ENCODE data around the gene LITAF.
A peak's percentile ranks its signal among the peaks of the same experiment; 100 is the strongest.
"Not testable (repeated sequence)": the region's sequence is repeated elsewhere in the genome, so short reads cannot be mapped to it uniquely, and the experiment has no call there.

The LITAF gene

DNA sequence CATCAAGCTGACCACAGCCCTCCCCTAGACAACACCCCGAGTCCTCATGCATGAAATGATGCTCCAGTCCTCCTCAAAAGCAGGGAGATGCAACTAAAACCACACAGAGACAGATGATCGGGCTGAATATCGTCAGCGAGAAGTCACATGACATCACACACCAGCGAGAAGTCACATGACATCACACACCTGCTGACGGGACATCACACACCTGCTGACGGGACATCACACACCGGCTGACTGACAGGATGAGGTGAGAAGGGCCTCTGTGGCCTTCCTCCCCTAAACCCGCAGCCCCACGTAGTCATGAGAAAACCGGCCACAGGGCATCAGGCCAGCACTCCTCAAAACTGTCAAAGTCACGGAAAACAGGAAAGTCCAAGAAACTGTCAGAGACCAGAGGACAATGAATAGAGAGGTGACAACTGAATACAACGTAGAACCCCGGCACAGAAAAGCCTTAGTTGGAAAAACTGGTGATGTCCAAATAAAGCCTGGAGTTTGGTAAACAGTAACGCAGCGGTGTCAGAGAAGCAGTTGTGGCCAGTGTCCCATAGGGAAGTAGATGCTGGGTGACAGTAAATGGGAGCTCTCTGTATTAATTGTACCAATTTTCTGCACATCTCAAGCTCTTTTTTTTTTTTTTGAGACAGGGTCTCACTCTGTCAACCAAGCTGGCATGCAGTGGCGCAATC, 14.3 kb downstream of the LITAF start:
- DNase-seq: peak; percentile 48

DNA sequence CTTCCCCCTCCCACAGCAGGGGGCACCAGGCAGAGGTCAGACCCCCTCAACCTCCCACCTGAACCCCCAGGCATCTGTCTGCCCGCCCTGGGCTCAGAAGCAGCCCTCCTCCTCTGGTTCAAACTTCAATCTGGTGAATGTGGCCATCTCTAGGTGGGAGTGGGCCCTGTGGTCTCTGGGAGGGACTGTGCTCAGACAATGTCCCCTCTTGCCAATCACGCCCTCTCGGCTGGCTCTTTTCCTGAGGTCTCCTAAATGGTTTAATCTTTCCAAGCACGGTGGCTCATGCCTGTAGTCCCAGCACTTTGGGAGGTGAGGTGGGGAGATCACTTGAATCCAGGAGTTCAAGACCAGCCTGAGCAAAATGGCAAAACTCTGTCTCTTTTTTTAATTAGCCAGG, 15.2 kb downstream of the LITAF start:
- DNase-seq: no peak

DNA sequence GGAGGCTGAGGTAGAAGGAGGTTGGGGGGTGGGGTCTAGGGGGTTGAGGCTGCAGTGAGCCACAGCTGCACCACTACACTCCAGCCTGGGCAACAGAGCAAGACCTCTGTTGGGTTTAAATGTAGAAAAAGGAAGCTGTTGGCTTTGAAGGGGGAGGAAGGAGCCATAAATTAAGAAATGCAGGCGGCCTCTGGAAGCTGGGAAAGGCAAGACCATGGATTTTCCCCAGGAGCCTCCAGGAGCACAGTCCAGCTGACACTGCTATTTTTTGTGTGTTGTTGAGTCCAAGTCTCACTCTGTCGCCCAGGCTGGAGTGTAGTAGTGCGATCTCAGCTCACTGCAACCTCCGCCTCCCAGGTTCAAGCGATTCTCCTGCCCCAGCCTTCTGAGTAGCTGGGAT, 15.9 kb downstream of the LITAF start:
- no peak for DNase-seq

DNA sequence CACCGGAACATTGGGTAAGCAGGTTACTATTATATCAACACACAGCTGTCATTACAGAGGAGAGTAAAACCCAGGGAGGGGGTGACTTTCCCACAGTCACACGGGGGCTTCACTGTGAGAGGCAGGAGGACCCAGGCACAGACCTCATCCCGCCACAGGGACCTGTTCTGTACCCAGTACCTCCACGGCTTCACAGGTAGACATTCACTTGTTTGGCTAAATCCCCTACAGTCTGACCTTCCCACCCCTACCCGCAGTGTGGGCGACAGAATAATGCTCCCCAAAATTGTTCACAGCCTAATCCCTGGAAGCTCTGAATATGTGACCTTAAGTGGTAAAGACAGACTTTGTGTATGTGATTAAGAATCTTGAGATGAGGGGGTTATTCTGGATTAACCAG, 16.5 kb downstream of the LITAF start:
- no peak for DNase-seq

DNA sequence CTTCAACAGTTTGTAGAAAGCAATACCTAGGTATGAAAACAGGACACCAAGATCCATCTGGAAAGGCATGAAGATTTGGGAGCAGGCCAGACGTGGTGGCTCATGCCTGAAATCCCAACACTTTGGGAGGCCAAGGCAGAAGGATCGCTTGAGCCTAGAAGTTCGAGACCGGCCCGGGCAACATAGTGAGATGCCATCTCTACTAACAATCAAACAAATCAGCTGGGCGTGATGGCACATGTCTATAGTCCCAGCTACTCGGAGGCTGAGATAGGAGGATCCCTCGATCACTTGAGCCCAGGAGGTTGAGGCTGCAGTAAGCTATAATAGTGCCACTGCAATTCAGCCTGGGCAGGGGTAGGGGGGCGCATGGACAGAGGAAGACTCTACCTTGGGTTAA, 20.3 kb downstream of the LITAF start:
- no peak for DNase-seq

DNA sequence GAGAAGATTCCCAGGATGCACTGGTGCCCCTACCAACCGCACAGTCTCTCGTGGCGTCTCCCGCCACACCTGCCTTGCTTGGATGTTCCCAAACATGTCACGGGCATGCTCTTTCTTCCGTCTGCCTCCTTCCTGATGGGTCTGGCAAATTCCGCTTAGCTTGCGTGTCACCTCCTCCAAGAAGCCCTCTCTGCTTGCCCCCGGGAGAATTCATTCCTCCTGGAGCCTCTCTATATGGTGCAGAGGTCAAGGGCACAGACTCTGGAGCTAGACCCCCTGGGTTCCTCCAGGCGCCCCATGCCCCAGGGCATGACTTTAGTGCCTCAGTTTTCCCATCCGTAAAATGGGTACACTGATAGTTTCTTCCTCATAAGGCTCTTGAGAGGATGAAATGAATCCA, 21.1 kb downstream of the LITAF start:
- DNase-seq: no peak

DNA sequence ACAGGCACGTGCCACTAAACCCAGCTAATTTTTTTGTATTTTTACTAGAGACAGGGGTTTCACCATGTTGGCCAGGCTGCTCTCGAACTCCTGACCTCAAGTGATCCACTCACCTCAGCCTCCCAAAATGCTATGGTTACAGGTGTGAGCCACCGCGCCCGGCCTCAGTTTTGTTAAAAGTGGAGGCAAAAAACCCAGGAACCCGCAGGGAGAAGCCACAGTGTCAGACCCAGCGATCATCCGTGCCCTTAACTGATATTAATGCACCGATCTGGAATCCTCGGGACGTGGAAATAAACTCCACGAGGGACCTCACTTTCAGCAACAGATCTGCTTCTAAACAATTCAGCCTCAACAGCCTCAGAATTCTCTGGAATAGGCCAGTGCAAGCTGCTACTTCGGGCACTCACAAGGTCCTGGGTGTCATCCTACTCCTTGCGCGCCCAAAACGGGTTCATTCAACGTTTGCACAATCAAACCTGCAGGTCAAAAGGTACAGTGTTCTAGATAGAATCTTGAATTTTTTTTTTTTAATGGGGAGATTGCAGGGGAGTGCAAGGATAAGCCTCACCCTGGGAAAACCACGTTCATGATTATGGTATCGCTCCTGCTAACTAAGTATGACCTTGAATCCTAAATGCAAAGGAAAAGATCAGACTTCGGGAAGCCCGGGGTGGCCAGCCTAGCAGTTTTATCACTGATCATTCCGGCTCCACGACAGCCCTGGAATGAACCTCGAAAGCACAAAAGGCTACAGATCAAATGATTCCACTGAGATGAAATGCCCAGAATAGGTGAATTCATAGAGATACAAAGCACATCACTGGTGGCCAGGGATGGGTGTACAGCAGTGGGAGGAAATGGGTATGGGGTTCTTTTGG, 22.4 kb downstream of the LITAF start:
- no peak for DNase-seq

DNA sequence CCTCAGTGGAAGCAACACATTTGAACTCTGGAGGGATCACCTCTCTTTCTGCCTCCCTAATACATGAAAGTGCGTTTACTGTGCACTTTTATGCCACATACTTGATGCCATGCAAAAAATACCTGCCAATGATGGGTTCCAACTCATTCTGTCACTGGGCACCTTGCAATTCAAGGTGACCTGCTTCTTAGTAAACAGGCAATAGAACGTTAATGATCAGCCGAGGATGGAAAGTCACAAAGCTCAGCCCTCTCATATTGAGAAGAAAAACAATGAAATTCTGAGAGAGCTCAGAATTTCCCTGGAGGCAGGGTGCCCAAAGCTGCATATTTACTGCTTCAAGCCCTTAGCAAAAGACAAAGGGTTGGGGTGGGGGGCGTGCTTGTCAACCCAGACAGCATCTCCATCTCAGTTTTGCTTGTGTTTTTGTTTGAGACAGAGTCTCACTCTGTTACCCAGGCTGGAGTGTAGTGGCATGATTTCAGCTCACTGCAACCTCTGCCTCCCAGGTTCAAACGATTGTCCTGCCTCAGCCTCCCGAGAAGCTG, 23.2 kb downstream of the LITAF start:
- DNase-seq: no peak

DNA sequence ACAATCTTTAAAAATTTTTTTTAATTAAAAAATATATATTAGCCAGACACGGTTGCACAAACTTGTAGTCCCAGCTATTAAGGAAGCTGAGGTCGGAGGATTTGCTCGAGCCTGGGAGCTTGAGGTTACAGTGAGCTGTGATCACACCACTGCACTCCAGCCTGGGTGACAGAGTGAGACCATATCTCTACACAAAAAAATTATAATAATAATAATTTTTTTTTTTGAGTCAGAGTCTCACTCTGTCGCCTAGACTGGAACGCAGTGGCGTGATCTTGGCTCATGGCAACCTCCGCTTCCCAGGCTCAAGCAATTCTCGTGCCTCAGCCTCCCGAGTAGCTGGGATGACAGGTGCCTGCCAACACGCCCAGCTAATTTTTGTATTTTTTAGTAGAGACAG, 23.8 kb downstream of the LITAF start:
- DNase-seq: no peak

DNA sequence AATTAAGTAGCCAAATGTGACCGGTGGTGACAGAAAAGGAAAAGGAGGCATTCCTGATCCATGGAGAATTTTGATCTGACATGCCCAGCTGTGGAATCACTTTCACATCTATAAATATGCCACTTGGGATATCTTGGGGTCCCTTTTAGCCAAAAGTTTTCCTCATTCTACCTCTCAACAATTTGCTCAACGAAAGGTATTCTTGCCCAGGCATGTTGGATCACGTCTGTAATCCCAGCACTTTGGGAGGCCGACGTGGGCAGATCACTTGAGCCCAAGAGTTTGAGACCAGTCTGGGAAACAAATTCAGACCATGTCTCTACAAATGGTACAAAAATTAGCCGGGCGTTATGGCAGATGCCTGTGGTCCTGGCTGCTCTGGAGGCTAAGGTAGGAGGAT, 24.3 kb downstream of the LITAF start:
- no peak for DNase-seq

DNA sequence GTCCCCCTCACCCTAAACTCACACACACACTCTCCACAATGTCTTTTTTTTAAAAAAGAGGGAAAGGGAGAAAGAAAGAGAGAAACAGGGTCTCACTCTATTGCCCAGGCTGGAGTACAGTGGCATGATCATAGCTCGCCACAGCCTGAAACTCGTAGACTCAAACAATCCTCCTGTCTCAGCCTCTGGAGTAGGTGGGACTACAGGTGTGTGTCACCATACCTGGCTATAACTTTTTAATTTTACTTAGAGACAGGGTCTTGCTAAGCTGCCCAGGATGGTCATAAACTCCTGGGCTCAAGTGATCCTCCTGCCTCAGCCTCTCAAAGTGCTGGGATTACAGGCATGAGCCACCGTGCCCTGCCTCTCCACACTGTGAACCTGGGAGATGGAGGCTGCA, 24.9 kb downstream of the LITAF start:
- no peak for DNase-seq

DNA sequence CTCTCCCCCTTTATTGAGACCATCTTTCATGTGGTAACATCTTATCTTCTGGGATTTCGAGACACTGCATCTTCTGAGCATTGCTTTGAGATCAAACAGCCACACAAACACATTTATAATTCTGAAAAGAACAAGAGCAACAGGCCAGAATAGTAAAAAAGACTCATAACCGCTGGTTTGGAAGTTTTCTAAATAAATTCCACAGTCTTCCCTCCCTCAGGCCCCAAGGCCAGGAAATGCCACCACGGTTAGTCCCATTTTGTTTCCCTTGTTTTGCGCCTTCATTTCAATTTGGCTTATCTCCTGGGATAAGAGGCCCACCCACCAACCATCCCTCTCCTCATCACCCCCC, 25.3 kb downstream of the LITAF start:
- DNase-seq: no peak

DNA sequence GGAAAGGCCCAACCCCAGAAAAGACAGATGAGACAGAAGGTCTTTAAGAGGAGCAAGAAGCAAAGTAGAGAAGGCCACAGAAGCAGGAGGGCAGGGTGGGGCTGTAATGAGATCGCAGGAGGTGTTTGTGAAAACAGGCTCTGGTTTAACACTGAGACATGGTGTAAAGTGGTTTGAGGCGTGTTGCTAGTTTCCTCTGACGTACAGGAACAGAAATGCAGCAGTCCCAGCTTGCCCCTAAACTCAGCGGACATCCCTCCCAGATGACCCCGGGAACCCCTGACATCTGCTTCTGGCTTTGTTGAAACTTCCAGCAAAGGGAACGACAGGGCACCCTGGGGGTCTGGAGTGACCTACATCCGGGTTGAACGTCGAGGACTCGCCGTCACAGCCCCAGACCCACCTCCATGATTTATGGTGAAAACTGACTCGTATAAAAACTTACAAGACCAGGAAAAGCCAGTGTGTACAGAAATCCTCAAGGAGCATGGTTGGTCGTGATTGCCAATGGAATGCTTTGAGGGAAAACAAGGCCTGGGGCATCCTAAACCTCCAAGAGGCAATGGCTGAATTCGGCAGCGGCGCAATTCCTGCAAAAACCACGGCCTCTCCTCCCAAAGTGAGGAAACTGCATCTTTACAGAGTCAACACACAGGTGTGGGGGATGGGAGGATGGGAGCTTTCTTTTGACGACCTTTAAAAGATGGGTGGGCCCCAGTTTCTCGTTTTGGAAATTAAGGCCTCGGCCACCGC, 25.8 kb downstream of the LITAF start:
- DNase-seq: peak; percentile 45

DNA sequence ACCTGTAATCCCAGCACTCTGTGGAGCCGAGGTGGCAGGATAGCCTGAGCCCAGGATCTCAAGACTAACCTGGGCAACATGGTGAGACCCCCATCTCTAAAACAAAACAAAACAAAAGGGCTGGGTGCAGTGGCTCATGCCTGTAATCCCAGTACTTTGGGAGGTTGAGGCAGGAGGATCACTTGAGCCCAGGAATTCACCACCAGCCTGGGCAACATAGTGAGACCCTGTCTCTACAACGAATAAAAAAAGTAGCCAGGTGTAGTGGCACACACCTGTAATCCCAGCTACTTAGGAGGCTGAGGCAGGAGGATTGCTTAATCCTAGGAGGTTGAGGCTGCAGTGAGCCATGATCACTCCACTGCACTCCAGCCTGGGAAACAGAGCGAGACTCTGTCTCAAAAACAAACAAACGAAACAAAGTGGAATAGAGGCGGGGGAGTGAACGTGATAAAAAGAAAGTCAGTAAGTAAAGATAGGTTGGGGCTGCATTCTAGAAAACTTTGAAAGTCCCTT, 28.4 kb downstream of the LITAF start:
- DNase-seq: not testable (repeated sequence)

DNA sequence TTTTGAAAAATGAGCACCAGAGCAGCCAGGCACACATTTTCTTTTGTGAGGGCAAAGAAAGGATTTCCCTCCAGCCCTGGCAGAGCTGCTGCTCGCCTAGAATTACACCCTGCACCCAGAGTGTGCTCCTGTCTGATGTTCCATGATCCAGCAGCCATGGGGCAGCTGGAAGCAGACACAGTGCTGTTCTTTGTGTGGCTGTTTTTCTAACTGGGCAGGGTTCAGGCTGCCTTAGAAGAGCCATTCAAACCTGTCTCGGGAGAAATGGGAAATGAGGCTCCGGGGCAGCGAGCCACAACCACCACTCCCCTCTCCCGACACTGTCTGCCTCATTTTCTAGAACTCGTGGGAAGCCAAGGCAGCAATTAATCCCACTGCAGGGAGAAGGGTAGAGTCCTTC, 28.9 kb downstream of the LITAF start:
- DNase-seq: no peak

DNA sequence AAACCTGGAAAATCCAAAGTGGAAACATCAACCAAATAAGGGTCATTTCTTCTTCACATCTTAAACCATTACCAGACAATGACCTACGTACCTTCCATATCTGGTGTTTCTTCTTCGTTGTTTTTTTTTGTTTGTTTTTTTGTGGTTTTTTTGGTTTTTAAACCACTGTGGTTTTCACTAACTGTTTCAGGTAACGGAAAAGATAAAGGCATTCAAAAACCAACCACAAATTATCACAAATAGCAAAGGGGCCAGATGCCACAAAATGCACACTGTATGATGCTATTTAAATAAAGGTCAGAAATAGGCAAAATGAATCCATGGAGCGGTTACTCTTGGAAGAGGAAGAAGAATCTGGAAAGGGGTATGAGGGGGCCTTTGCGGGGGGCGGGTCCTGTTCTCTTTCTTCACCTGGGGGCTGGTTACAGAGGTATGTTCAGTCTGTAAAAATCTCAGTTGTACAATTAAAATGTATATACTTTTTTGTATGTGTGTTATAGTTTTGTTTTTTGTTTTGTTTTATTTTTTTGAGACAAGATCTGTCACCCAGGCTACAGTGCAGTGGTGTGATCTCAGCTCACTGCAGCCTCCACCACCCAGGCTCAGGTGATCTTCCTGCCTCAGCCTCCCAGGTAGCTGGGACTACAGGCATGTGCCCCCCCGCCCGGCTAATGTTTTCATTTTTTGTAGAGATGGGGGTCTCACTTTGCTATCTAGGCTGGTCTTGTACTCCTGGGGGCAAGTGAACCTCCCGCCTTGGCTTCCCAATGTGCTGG, 29.6 kb downstream of the LITAF start:
- DNase-seq: no peak

DNA sequence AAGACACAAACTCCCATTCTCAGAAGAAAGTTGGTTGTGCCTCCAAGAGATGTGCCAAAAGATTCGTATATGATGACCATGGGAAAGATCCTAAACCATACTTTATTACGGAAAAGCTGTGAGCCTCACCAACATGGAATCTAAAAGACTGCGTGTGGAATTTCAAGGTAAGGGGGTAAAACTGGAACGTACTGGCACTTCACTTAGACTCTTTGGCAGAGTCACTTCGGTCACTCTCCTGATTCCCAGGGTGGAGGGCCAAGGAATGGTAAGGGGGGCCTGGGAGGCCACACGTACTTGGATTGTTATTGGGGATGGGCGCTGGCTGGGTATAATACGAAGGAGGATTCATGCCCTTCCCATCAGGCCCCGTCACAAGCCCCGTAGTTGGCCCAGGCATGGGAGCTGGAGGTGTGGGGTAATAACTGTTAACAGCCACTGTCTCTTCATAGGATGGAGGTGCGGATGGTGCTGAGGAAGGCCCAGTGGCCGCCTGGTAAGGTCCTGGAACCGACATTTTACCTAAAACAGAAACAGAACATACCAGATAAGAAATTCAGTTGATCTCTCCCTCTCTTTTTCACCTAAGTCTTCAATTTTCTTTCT, 30.4 kb downstream of the LITAF start:
- no peak for DNase-seq

DNA sequence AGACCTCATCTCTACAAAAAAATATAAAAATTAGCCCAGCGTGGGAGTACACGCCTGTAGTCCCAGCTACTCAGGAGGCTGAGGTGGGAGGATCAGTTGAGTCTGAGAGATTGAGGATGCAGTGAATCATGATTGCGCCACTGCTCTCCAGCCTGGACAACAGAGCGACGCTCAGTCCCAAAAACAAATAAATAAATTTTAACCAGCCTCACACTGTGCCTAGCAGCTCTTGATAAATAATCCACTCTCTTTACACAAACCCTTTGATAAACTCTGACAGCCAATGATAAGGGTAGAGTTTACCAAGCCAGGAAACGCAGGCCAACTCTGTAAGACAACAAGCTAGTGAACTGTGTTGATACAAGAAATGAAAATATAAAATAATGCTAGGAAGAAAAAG, 32.7 kb downstream of the LITAF start:
- DNase-seq: no peak

DNA sequence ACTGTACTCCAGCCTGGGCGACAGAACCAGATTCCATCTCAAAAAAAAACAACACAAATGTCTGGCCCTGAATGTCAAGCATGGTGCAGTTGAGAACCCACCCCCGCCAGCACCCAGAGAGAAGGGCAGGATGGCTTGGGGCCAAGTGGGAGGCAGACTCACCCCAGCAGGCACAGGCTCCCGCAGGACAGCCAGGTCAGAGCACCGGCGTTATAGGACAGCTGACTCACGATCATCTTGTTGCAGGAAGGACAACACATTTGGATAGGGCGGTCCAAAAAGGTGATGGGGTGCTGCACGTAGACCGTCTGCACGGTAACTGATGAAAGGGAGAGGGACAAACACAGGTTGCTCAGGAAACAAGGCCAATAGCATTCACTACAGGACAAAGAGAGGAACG, 33.3 kb downstream of the LITAF start:
- no peak for DNase-seq

DNA sequence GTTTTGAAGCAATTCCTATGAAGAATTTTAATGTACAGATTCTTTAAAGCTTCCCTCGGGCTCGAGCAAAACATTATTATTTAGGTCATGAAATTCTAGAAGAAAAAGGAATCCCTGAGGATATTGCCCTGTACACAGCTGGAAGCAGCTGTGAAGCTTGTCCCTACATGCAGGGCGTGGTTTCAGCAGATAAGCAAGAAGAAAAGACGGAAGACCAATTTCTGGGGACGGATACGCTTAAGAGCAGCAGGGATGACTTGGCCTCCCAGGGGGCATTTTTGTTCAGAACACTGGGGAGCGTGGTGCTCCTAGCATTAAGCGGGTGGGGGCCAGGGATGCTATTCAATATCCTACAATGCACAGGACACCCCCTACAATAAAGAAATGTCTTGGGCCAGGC, 34.3 kb downstream of the LITAF start:
- DNase-seq: no peak

DNA sequence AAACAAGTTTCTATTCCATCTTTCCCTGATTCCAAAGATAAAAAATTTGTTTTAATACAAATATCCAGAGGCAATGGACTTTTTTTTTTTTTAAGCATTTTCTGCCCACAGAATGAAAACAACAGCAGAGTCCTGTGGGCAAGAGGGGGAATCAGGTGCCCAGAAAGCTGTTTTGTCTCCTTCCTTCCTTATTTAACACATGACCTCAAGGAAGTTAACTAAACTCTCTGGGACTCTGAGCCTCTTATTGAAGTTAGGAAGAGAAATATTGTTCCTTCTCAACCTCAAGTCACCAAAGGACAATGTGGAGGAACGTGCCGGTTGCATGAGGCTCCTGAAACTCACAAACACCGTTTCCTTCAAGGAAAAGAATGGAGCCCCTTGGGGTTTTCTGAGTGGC, 34.9 kb downstream of the LITAF start:
- DNase-seq: no peak
